GM12865 (cell line): ENCODE measurements around the gene TEAD3.

Experiments
- DNase-seq: peaks from one replicate; pipeline ENCODE4 v3.0.0; 2010; ENCODE audit warnings: low read depth
- H3K4me3 ChIP-seq: 2 replicates; pipeline ENCODE4 v1.5.1; 2011; ENCODE audit warnings: mild to moderate bottlenecking, low read depth, low read length, control low read depth
- TF ChIP-seq, protein P1 (sequence below): IDR thresholded peaks from 2 replicates; pipeline ENCODE4 v1.5.1; 2011; ENCODE audit warnings: low read length, control low read depth, low read depth, inconsistent platforms; ENCODE audit not compliant: insufficient read depth; ENCODE audit errors: missing control alignments

TEAD3 gene

DNA sequence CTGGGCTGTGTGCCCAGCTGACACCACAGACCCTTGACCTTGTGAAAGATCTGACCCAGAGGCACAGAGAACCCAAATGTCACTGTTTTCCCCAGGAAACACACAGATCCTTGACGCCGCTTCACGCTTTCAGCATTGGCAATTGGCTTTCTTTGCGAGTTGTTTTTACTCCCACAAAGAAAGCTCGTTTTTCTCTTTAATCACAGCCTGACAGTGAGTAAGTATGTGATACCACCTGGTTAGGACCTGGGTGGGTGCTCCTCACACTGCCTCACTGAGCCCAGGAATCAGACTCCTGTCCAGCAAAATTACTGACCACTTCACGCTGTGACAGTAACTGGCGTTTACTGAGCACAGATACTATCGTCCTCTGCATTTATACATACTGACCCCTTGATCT lies 15.7 kb downstream of the TEAD3 start:
- no peak for DNase-seq
- TF ChIP-seq, protein P1, sequence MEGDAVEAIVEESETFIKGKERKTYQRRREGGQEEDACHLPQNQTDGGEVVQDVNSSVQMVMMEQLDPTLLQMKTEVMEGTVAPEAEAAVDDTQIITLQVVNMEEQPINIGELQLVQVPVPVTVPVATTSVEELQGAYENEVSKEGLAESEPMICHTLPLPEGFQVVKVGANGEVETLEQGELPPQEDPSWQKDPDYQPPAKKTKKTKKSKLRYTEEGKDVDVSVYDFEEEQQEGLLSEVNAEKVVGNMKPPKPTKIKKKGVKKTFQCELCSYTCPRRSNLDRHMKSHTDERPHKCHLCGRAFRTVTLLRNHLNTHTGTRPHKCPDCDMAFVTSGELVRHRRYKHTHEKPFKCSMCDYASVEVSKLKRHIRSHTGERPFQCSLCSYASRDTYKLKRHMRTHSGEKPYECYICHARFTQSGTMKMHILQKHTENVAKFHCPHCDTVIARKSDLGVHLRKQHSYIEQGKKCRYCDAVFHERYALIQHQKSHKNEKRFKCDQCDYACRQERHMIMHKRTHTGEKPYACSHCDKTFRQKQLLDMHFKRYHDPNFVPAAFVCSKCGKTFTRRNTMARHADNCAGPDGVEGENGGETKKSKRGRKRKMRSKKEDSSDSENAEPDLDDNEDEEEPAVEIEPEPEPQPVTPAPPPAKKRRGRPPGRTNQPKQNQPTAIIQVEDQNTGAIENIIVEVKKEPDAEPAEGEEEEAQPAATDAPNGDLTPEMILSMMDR: no peak
- no peak overlapping the region for H3K4me3 ChIP-seq

DNA sequence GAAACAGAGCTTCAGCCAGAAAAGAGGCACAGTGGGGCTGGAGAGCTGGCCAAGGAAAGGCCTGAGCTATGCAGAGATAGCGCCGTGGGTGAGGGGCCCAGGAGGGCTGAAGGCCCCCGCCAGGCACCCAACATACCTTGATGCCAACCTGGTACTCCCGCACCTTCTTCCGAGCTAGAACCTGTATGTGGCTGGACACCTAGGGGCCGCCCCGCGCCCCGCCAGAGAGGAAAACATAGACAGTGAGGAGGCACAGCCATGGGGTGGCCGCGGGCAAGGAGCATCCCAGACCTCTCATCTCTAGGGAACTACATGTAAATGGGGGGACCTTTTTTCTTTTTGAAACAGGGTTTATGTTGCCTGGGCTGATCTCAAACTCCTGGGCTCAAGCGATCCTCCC lies 16.7 kb downstream of the TEAD3 start:
- no peak for DNase-seq
- H3K4me3 ChIP-seq: no peak overlapping the region
- TF ChIP-seq, protein P1: no peak

DNA sequence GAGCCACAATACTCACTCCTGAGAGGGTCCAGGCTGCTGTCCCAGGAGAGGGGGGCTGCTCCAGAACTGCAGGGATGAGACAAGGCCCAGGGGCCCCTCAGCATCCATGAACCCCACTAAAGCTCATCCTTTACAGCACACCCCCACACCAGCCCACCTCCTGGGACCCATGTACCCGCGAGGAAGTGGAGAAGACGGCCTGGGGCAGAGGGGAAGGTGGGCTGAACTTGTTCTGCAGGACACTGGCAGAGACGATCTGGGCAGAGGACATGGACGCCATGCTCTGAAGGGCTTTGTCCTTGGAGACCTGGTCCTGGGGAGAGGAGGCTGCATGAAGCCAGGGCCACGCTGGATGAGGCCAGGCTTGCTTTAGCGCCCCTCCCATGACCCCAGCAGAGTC lies 18.6 kb downstream of the TEAD3 start:
- DNase-seq: no peak
- TF ChIP-seq, protein P1: no peak
- no peak overlapping the region for H3K4me3 ChIP-seq

DNA sequence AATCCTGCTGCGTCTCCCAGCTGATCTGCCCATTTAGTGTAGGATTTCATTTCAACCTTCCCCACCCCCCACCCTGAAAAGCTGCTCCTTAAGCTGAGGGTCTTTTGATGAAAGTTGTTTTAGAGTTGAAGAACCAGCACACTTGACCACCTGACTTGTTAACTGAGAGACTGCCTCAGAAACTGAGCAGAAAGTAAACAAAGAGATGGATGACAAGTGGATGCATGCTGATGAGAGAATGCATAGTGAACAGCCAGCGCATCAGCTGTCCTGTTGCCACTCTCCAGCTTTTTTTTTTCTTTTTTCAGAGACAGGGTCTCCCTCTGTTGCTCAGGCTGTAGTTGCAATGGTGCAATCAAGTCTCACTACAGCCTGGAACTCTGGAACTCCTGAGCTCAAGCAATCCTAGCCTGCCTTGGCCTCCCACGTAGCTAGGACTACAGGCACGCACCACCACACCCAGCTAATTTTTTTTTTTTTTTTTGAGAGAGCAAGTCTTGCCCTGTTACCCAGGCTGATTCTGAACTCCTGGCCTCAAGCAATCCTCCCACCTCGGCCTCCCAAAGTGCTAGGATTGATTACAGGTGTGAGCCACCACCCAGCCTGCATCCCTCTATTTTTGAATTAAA lies 19.2 kb downstream of the TEAD3 start:
- no peak overlapping the region for H3K4me3 ChIP-seq
- TF ChIP-seq, protein P1: no peak
- no peak for DNase-seq

DNA sequence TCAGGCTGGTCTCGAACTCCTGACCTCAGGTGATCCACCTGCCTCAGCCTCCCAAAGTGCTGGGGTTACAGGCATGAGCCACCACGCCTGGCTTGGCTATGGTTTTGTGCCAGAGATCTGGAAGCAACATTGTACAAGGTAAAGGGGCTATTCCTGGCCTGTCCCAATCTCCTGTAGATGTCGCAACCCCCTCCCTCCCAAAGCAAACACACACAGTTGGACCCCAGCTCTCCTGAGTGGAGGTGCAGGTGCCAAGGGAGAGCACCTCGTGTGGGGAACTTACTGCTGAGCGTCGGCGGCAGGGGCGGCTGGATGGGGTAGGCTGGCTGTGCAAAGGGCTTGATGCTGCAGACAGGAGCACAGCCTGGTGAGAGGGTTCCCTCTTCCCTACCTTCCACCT lies 19.9 kb downstream of the TEAD3 start:
- no peak for DNase-seq
- TF ChIP-seq, protein P1: no peak
- no peak overlapping the region for H3K4me3 ChIP-seq

DNA sequence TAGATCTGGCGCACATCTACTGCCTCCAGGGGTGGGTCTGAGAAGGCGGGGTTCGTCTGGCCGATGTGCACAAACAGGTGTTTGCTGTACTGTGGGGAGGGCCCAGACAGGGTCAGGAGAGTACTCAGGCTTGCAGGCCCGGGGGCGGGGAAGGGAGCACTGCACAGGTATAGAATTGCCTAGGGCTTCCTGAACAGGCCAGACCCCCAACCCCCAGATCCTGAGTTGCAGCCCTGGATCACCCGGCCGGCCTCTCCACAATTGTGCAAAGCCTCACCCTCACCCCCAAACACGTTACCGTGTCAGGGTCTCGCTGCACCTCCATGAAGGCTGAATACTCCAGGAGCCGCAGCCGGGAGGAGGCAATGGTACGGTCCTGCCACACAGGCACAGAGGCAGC lies 20.9 kb downstream of the TEAD3 start:
- DNase-seq: no peak
- TF ChIP-seq, protein P1: no peak
- no peak overlapping the region for H3K4me3 ChIP-seq

DNA sequence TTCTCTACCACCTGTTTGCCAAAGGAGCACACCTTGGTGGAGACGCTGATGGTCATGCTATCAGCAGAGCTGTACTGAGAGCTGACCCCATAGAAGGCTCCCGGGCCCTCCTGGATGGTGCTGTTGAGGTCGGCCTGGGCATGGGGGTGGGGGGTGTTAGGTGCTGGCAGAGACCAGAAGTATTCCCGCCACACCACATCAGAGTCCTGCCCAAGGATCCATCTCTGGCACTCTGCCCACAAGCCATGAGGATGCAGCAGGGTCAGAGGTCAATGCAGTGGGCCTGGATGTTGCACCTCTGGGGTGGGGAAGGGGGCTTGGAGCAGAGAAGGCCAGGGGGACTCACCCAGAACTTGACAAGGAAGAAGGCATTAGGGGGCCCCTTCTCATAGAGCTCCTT lies 21.3 kb downstream of the TEAD3 start:
- no peak overlapping the region for H3K4me3 ChIP-seq
- no peak for DNase-seq
- TF ChIP-seq, protein P1: no peak
